NCI-H748 treated with DMSO at 0.1 percent for 48 hours (cell line): ENCODE measurements around the gene CSNK2A2.

Experiments used
- DNase-seq: peaks from one replicate; lab custom pipeline; 2025; lab: John Stamatoyannopoulos, UW

CSNK2A2 gene

GRCh38 chr16:58138852-58139251, 59.1 kb downstream of the CSNK2A2 start:
- DNase-seq, result no peak

GRCh38 chr16:58137581-58137980, 60.3 kb downstream of the CSNK2A2 start:
- DNase-seq, result no peak

GRCh38 chr16:58129097-58129936, 68.6 kb downstream of the CSNK2A2 start, which contains the start of gene CFAP20:
TSS of gene CFAP20 (minus strand) at chr16:58129381. CDS start at chr16:58129115, 266 bp downstream.
- DNase-seq, result peak; percentile 93

- DNase-seq, result peak; percentile 20
Measured at GRCh38 chr16:58128711-58129096, 69.2 kb downstream of the CSNK2A2 start.

- no peak for DNase-seq
Measured at GRCh38 chr16:58128181-58128631, 69.7 kb downstream of the CSNK2A2 start.

GRCh38 chr16:58127634-58128033, 70.3 kb downstream of the CSNK2A2 start:
- no peak for DNase-seq

- peak; percentile 52 for DNase-seq
Measured at GRCh38 chr16:58127033-58127556, 70.8 kb downstream of the CSNK2A2 start.

GRCh38 chr16:58126451-58126961, 71.4 kb downstream of the CSNK2A2 start:
- DNase-seq, result no peak

GRCh38 chr16:58125781-58126335, 72.0 kb downstream of the CSNK2A2 start:
- DNase-seq, result no peak

- no peak for DNase-seq
Measured at GRCh38 chr16:58125041-58125440, 72.9 kb downstream of the CSNK2A2 start.

- no peak for DNase-seq
Measured at GRCh38 chr16:58124601-58124915, 73.3 kb downstream of the CSNK2A2 start.

- DNase-seq, result no peak
Measured at GRCh38 chr16:58123896-58124600, 73.9 kb downstream of the CSNK2A2 start.

- DNase-seq, result no peak
Measured at GRCh38 chr16:58121132-58121531, 76.8 kb downstream of the CSNK2A2 start.

GRCh38 chr16:58120234-58120633, 77.7 kb downstream of the CSNK2A2 start:
- no peak for DNase-seq

GRCh38 chr16:58119509-58119845, 78.4 kb downstream of the CSNK2A2 start:
- DNase-seq, result no peak

- no peak for DNase-seq
Measured at GRCh38 chr16:58118801-58119508, 79.0 kb downstream of the CSNK2A2 start.

- no peak for DNase-seq
Measured at GRCh38 chr16:58116529-58116928, 81.4 kb downstream of the CSNK2A2 start.

GRCh38 chr16:58116081-58116480, 81.8 kb downstream of the CSNK2A2 start:
- no peak for DNase-seq

- no peak for DNase-seq
Measured at GRCh38 chr16:58114827-58115825, 82.8 kb downstream of the CSNK2A2 start.

GRCh38 chr16:58111302-58111627, 86.6 kb downstream of the CSNK2A2 start:
- DNase-seq, result no peak
